Measurements from ENCODE around the gene SPTBN2. TPM values are rescaled to one million over a fixed set of nuclear protein-coding genes. Genes with fewer than 3 reads are reported as not detected.

Gene SPTBN2
- total RNA-seq, result 98.3 TPM

GRCh38 chr11:66728693-66729385, at the start of gene SPTBN2:
SPTBN2 (minus strand) TSS chr11:66729216; CDS start chr11:66721240, 7,976 bp downstream.

GRCh38 chr11:66677599-66678375, 51.2 kb downstream of the SPTBN2 start, which contains the start of gene RBM4B:
RBM4B (minus strand) TSS chr11:66677887; CDS start chr11:66677079, 808 bp downstream.

GRCh38 chr11:66638177-66639065, 90.6 kb downstream of the SPTBN2 start, which contains the start of gene RBM4:
RBM4 (plus strand) TSS chr11:66638703; CDS start chr11:66639712, 1,009 bp downstream.

Other genes with a start within 250 kb of the SPTBN2 start
- 24.1 TPM for gene DPP3, start 248.8 kb downstream of the SPTBN2 start, total RNA-seq
- gene BBS1, start 218.6 kb downstream of the SPTBN2 start, total RNA-seq, result 146 TPM
- 10.4 TPM for gene ZDHHC24, start 183.2 kb downstream of the SPTBN2 start, total RNA-seq
- gene ACTN3, start 182.3 kb downstream of the SPTBN2 start, total RNA-seq, result 0.49 TPM
- 83.2 TPM for gene CTSF, start 160.6 kb downstream of the SPTBN2 start, total RNA-seq
- 0.38 TPM for gene CCDC87, start 136.2 kb downstream of the SPTBN2 start, total RNA-seq
- gene CCS, start 136.0 kb downstream of the SPTBN2 start, total RNA-seq, result 36.2 TPM
- gene RBM14, start 112.6 kb downstream of the SPTBN2 start, total RNA-seq, result 100 TPM
- 189 TPM for gene RBM4, start 90.5 kb downstream of the SPTBN2 start, total RNA-seq
- 71.8 TPM for gene RBM4B, start 51.3 kb downstream of the SPTBN2 start, total RNA-seq
- 14.1 TPM for gene RCE1, start 114.2 kb upstream of the SPTBN2 start, total RNA-seq
- gene LRFN4, start 127.8 kb upstream of the SPTBN2 start, total RNA-seq, result 14.6 TPM
- gene PC, start 229.2 kb upstream of the SPTBN2 start, total RNA-seq, result 16.8 TPM
- gene C11orf86, start 246.1 kb upstream of the SPTBN2 start, total RNA-seq, result not detected